GM12878 (cell line): ENCODE data around the gene BAG3. TPM values are rescaled to one million over a fixed set of nuclear protein-coding genes. Genes with fewer than 3 reads are reported as not detected.

Experiments
- ATAC-seq: fragments of 200-7000 bp; cut with Tn5 transposase; 3 replicates; pipeline ENCODE4 v1.9.1; 2020; ENCODE audit warnings: mild to moderate bottlenecking, moderate library complexity
- BruUV-seq: library from RNA; stranded (reverse); fragments of 400-500 nt; replicated peaks from 2 replicates; lab custom pipeline; 2021; lab: Mats Ljungman, UMichigan
- CTCF ChIA-PET: fragments of 300-600 bp; sonication (Branson Sonifier 250); formaldehyde crosslinking; extraction: SDS; loops from one replicate; lab custom pipeline; 2021; ENCODE audit warnings: inconsistent platforms; lab: Yijun Ruan, JAX
- POLR2A ChIA-PET: fragments of 350-600 bp; formaldehyde crosslinking; extraction: SDS; loops from one replicate; lab custom pipeline; 2021; ENCODE audit warnings: inconsistent platforms; lab: Charles Lee
- RAD21 ChIA-PET: fragments of 300-600 bp; sonication (Branson Sonifier 250); formaldehyde crosslinking; loops from one replicate; lab custom pipeline; 2023; ENCODE audit warnings: antibody characterized with exemption; ENCODE audit not compliant: unreplicated experiment; lab: Charles Lee
- SMC1A ChIA-PET: fragments of 300-600 bp; sonication (Branson Sonifier 250); formaldehyde crosslinking; loops from one replicate; lab custom pipeline; 2023; ENCODE audit not compliant: unreplicated experiment, uncharacterized antibody; lab: Charles Lee
- DNase-seq: peaks from one replicate; pipeline ENCODE4 v3.0.0-alpha.2; 2011; ENCODE audit warnings: low read depth, low spot score
- FAIRE-seq: peaks from 3 replicates; lab custom pipeline; 2011; peaks lifted over from hg19 to GRCh38; lab: Jason Lieb, UNC
- H2AFZ ChIP-seq: 2 replicates; pipeline ENCODE4 v1.6.0; 2011; ENCODE audit warnings: low read depth, low read length, control low read depth; ENCODE audit not compliant: control insufficient read depth
- H3K27ac ChIP-seq: 2 replicates; pipeline ENCODE4 v1.5.1; 2011; ENCODE audit warnings: control low read depth; ENCODE audit not compliant: control insufficient read depth, insufficient read depth
- H3K27me3 ChIP-seq, 2 experiments: replicated peaks in 1 of 2; 2 replicates each; pipeline versions ENCODE4 v1.6.0 to v1.6.1; 2011; ENCODE audit warnings: low read length in 1 of 2; ENCODE audit not compliant: control insufficient read depth in 2 of 2, insufficient read depth in 2 of 2
- H3K36me3 ChIP-seq, 2 experiments: 2 replicates each; pipeline ENCODE4 v1.5.1; 2011; ENCODE audit warnings: low read length in 1 of 2; ENCODE audit not compliant: control insufficient read depth in 2 of 2, insufficient read depth in 2 of 2
- H3K4me1 ChIP-seq: 2 replicates; pipeline ENCODE4 v1.6.1; 2011; ENCODE audit warnings: mild to moderate bottlenecking, low read length, moderate library complexity, mixed read lengths; ENCODE audit not compliant: control insufficient read depth, insufficient read depth
- H3K4me2 ChIP-seq: 2 replicates; pipeline ENCODE4 v1.6.0; 2011; ENCODE audit warnings: control low read depth; ENCODE audit not compliant: control insufficient read depth, insufficient read depth
- H3K4me3 ChIP-seq: fragments of 200-600 bp; sonication (generic); 2 replicates; pipeline ENCODE4 v1.5.1; 2016
- H3K79me2 ChIP-seq: 2 replicates; pipeline ENCODE4 v1.6.0; 2011; ENCODE audit warnings: low read length; ENCODE audit not compliant: control insufficient read depth, insufficient read depth
- H3K9ac ChIP-seq: 2 replicates; pipeline ENCODE4 v1.8.0; 2011; ENCODE audit warnings: low read length, control low read depth, mixed read lengths; ENCODE audit not compliant: control insufficient read depth, insufficient read depth
- H3K9me3 ChIP-seq: replicated peaks from 3 replicates; pipeline ENCODE4 v1.5.1; 2011; ENCODE audit warnings: mild to moderate bottlenecking, low read length; ENCODE audit not compliant: control insufficient read depth, insufficient read depth
- H4K20me1 ChIP-seq: 2 replicates; pipeline ENCODE4 v1.6.0; 2011; ENCODE audit not compliant: control insufficient read depth, insufficient read depth
- CBX5 ChIP-seq: sonication (generic); IDR thresholded peaks from 2 replicates; pipeline ENCODE4 v1.6.1; 2016; ENCODE audit warnings: low read depth, moderate library complexity, mild to moderate bottlenecking, inconsistent platforms
- E2F4 ChIP-seq: IDR thresholded peaks from 2 replicates; pipeline ENCODE4 v1.6.1; 2012; ENCODE audit warnings: low read depth, low read length, improper control_type of control experiment
- GABPA ChIP-seq: IDR thresholded peaks from 2 replicates; pipeline ENCODE4 v1.6.1; 2014; ENCODE audit warnings: antibody characterized with exemption, low read depth, mild to moderate bottlenecking, inconsistent platforms
- HSF1 ChIP-seq: fragments of 150-350 bp; IDR thresholded peaks from 2 replicates; pipeline ENCODE4 v1.6.1; 2014; ENCODE audit warnings: mild to moderate bottlenecking, low read depth, low read length
- MTA2 ChIP-seq: fragments of 450-650 bp; IDR thresholded peaks from 2 replicates; pipeline ENCODE4 v1.6.1; 2016; ENCODE audit warnings: low read depth, mild to moderate bottlenecking, moderate library complexity
- MXI1 ChIP-seq: fragments of 150-350 bp; IDR thresholded peaks from 2 replicates; pipeline ENCODE4 v1.6.1; 2011; ENCODE audit warnings: low read depth, mild to moderate bottlenecking, inconsistent platforms, low read length, improper control_type of control experiment
- MYB ChIP-seq: fragments of 150-350 bp; IDR thresholded peaks from 2 replicates; pipeline ENCODE4 v1.6.1; 2014; ENCODE audit warnings: mild to moderate bottlenecking, low read depth, low read length, borderline replicate concordance
- NBN ChIP-seq: fragments of 450-650 bp; IDR thresholded peaks from 2 replicates; pipeline ENCODE4 v1.6.1; 2016
- NFXL1 ChIP-seq: fragments of 450-650 bp; IDR thresholded peaks from 2 replicates; pipeline ENCODE4 v1.6.1; 2017; ENCODE audit warnings: antibody characterized with exemption, mild to moderate bottlenecking, borderline replicate concordance
- NR2F1 ChIP-seq: fragments of 450-650 bp; conservative IDR thresholded peaks from 2 replicates; pipeline ENCODE4 v1.6.1; 2017; ENCODE audit warnings: mild to moderate bottlenecking
- PAX5 ChIP-seq: IDR thresholded peaks from 2 replicates; pipeline ENCODE4 v1.6.1; 2011; ENCODE audit warnings: low read depth, low read length, borderline replicate concordance
- POLR2AphosphoS5 ChIP-seq: IDR thresholded peaks from 2 replicates; pipeline ENCODE4 v1.6.1; 2011; ENCODE audit warnings: mild to moderate bottlenecking, low read length, inconsistent platforms
- SRF ChIP-seq, 2 experiments: IDR thresholded peaks; 2 replicates each; pipeline ENCODE4 v1.6.1; 2011; ENCODE audit warnings: low read depth in 2 of 2, low read length in 2 of 2, mild to moderate bottlenecking in 1 of 2, moderate library complexity in 1 of 2
- TARDBP ChIP-seq: IDR thresholded peaks from 2 replicates; pipeline ENCODE4 v1.6.1; 2016; ENCODE audit warnings: borderline replicate concordance
- USF1 ChIP-seq: IDR thresholded peaks from 2 replicates; pipeline ENCODE4 v1.6.1; 2011; ENCODE audit warnings: borderline replicate concordance, low read depth, mild to moderate bottlenecking, moderate library complexity, mixed read lengths, low read length; ENCODE audit not compliant: insufficient read depth; ENCODE audit errors: extremely low read length
- USF2 ChIP-seq: IDR thresholded peaks from 2 replicates; pipeline ENCODE4 v1.6.1; 2011; ENCODE audit warnings: low read depth, low read length, improper control_type of control experiment, borderline replicate concordance
- ZBTB11 ChIP-seq: fragments of 450-650 bp; formaldehyde crosslinking; IDR thresholded peaks from 2 replicates; pipeline ENCODE4 v1.5.0; 2022; ENCODE audit warnings: mild to moderate bottlenecking, missing genetic modification characterization
- WGBS: methylation state at CpG from one replicate; pipeline ENCODE4 v1.1.6; 2016; ENCODE audit warnings: low lambda C conversion rate; ENCODE audit not compliant: insufficient replicate concordance, insufficient coverage; ENCODE audit errors: missing lambda C conversion rate; 5-methylcytosine and 5-hydroxymethylcytosine counted together
- in situ Hi-C: fragments of 300-500 bp; cut with MboI; formaldehyde crosslinking; loops from 9 replicates; pipeline ENCODE4 v1.14.3; 2018; ENCODE audit warnings: mixed read lengths
- intact Hi-C: fragments of 100-400 bp; cut with micrococcal nuclease; formaldehyde crosslinking; loops from one replicate; pipeline ENCODE4 v1.14.2; 2022; ENCODE audit not compliant: unreplicated experiment
- polyA plus RNA-seq, 11 experiments: library from polyadenylated mRNA; depleted of rRNA in 4 of 11; unstranded in 6 of 11; stranded (reverse) in 5 of 11; fragments of >200 nt; fragmentation: Nextera tagmentation in 4 of 11; fragmentation: Illumina TruSeq in 1 of 11; extraction: Ambion mirVana in 4 of 11; extraction: Trizol in 1 of 11; gene quantifications; 1 replicate in 1 of 11; 2 replicates in 10 of 11; pipeline versions ENCODE4 v1.2.1 to v1.2.3, GENCODE V29; 2011 to 2016; ENCODE audit warnings: inconsistent platforms in 2 of 11, missing spikeins in 2 of 11, low read depth in 1 of 11
- total RNA-seq, 4 experiments: library from RNA; depleted of rRNA in 3 of 4; stranded (reverse); fragments of >200 nt in 3 of 4; fragmentation: Illumina TruSeq in 1 of 4; extraction: Trizol in 1 of 4; gene quantifications; 2 replicates each; pipeline versions ENCODE4 v1.2.1 to v1.2.3, GENCODE V29; 2013 to 2021

Gene BAG3
- total and polyA plus RNA-seq, 10 of the 15 experiments (the other 5 are each of a cell fraction or from before 2014, with no cell fraction given): 0.71 to 14.1 (median 4.3) TPM

- in situ Hi-C loops (loop anchor here (10.0 kb wide), 1 partner anchor 654 kb away; no protein-coding TSS in a partner anchor), intact Hi-C loops (no loop called here)
- CTCF ChIA-PET: interaction anchor here (1.2 to 9.4 kb wide), 3 partner anchors 9 to 657 kb away, joined by 3 to 276 read pairs (median 4); no protein-coding TSS in a partner anchor
- Histone ChIP-seq H3K9me3 (no peaks in the 10 kb centered on the region), H3K36me3 (peaks cover 0 to 7% of the 10 kb centered on the region in 2 experiments; a peak in 2 of 4 replicates), H3K4me3 (no peak overlapping the region), H3K4me1 (no peaks in the 10 kb centered on the region), H2AFZ (no peak overlapping the region), H3K9ac (no peak overlapping the region), H3K27ac (no peak overlapping the region), H4K20me1 (no peaks in the 10 kb centered on the region), H3K79me2 (no peaks in the 10 kb centered on the region), H3K4me2 (no peak overlapping the region), H3K27me3 (no peaks in the 10 kb centered on the region)
- BruUV-seq: no TSS peak
- WGBS: 33% methylated on average over 9 of the region's 9 CpGs
- SMC1A ChIA-PET: interaction anchor here (0.6 to 10.6 kb wide), 3 partner anchors 8 to 181 kb away, joined by 3 to 211 read pairs (median 172); no protein-coding TSS in a partner anchor
- RAD21 ChIA-PET: no interaction called here
- DNase-seq (no peak), FAIRE-seq (no peak), ATAC-seq (no peak)
- POLR2A ChIA-PET: no interaction called here
- no peak for TF ChIP-seq TARDBP
- TF ChIP-seq MTA2: no peak
- no peak for TF ChIP-seq E2F4
- no peak for TF ChIP-seq PAX5
- no peak for TF ChIP-seq MXI1
- TF ChIP-seq USF2: no peak
- no peak for TF ChIP-seq NBN
- no peak for TF ChIP-seq SRF (IDR thresholded peaks at IDR 0.05; ENCODE audit: low read depth in 2 of 2, low read length in 2 of 2)
- no peak for TF ChIP-seq CBX5
- TF ChIP-seq USF1: no peak
- no peak for TF ChIP-seq NFXL1
- no peak for TF ChIP-seq MYB
- no peak for TF ChIP-seq POLR2AphosphoS5
- TF ChIP-seq GABPA: no peak
- no peak for TF ChIP-seq ZBTB11 (CRISPR knock-in tag)
- no peak for TF ChIP-seq NR2F1
- TF ChIP-seq HSF1: no peak
Measured at GRCh38 chr10:119680650-119681081, 29.5 kb downstream of the BAG3 start.
